Pancreas (tissue), 10 donors: ENCODE results near the gene ADCY1. TPM values are rescaled to one million over a fixed set of nuclear protein-coding genes. Genes with fewer than 3 reads are reported as not detected.

Experiments
- ATAC-seq, 4 donors: fragments of 200-7000 bp; cut with Tn5 transposase; one replicate each; pipeline versions ENCODE4 v1.8.0 to v1.9.1; 2020; ENCODE audit warnings: mild to moderate bottlenecking in 4 of 4, moderate library complexity in 4 of 4
- DNase-seq, 6 donors: peaks; one replicate each; pipeline ENCODE4 v3.0.0-alpha.2; 2020
- FAIRE-seq: peaks from 2 replicates; lab custom pipeline; 2012; peaks lifted over from hg19 to GRCh38; lab: Jason Lieb, UNC
- H3K27ac ChIP-seq, 4 donors: fragments of 200-600 bp; sonication (generic); 1 replicate in 3 of 4; 2 replicates in 1 of 4; pipeline versions ENCODE4 v1.5.0 to v1.8.0; 2020
- H3K27me3 ChIP-seq, 4 donors: fragments of 200-600 bp; one replicate each; pipeline ENCODE4 v1.8.0; 2021
- H3K36me3 ChIP-seq, 3 donors: fragments of 200-600 bp; sonication (generic) in 1 of 3; one replicate each; pipeline versions ENCODE4 v1.5.0 to v1.8.0; 2020 to 2021
- H3K4me1 ChIP-seq, 3 donors: fragments of 200-600 bp; one replicate each; pipeline ENCODE4 v1.8.0; 2021
- H3K4me3 ChIP-seq, 4 donors: fragments of 200-600 bp; sonication (generic) in 2 of 4; one replicate each; pipeline versions ENCODE4 v1.5.0 to v1.8.0; 2020 to 2021
- H3K9me3 ChIP-seq, 4 donors: fragments of 200-600 bp; one replicate each; pipeline ENCODE4 v1.8.0; 2021
- CTCF ChIP-seq, 4 donors: fragments of 200-600 bp; sonication (generic) in 3 of 4; IDR thresholded peaks; one replicate each; pipeline versions ENCODE4 v1.5.0 to v1.8.0; 2021; ENCODE audit warnings: antibody characterized with exemption in 4 of 4
- WGBS, 2 donors: extraction: QIAGEN DNeasy Blood & Tissue Kit; methylation state at CpG; one replicate each; pipeline ENCODE4 v1.1.7; 2013; 5-methylcytosine and 5-hydroxymethylcytosine counted together
- intact Hi-C, 3 donors: fragments of 100-400 bp; cut with DNase I; formaldehyde crosslinking; loops; one replicate each; pipeline versions ENCODE4 v1.11.1 to v1.14.2; 2022
- polyA plus RNA-seq, 2 donors: library from polyadenylated mRNA; stranded (reverse); fragments of 200-250 nt; gene quantifications; one replicate each; pipeline ENCODE4 v1.2.3, GENCODE V29; 2013
- total RNA-seq, 6 donors: library from RNA; stranded (reverse); fragmentation: NEBNext Ultra II Directional in 4 of 6; extraction: Animal tissue kit (Norgen Biotek cat#: 25700) in 4 of 6; gene quantifications; one replicate each; pipeline versions ENCODE4 v1.2.1 to v1.2.4, GENCODE V29; 2021 to 2023
- donor health status: healthy with polysubstance abuse.
- donor health status: DM: no; HTN: no; CAD: no; lungs with moderate emphysema.
- donor health status: DM: no; HTN: no; CAD: no.
- donor health status: control.
- donor health status: control.
- donor health status: Bipolar disorder and iron deficiency.
- donor health status: DM: yes; HTN: yes; CAD: no.
- donor health status: DM: no; HTN: no; CAD: no.
- donor health status: DM: no; HTN: no; CAD: no.
- donor health status: DM: yes; HTN: yes; CAD: no.

ADCY1 gene
- total and polyA plus RNA-seq, 8 donors = 1.0 to 5.8 (median 4.2) TPM

GRCh38 chr7:45660901-45661211 is 86.7 kb downstream of the ADCY1 start:
- WGBS, 2 donors = 70 to 71% methylated on average over 1 of the region's 1 CpG
- H3K36me3 ChIP-seq = no peaks in the 10 kb centered on the region
- no peaks in the 10 kb centered on the region for H3K4me1 ChIP-seq
- intact Hi-C loops = loop anchor here in 1 of 3 donors (10.0 kb wide), 1 partner anchor 194 kb away; no protein-coding TSS in a partner anchor
- TF ChIP-seq CTCF (IDR thresholded peaks at IDR 0.05) = no peak
- no peaks in the 10 kb centered on the region for H3K9me3 ChIP-seq
- H3K27ac ChIP-seq = no peak overlapping the region
- no peak for ATAC-seq
- no peaks in the 10 kb centered on the region for H3K27me3 ChIP-seq
- no peak for FAIRE-seq
- H3K4me3 ChIP-seq = no peak overlapping the region
- DNase-seq = peak in 1 of 6 donors; percentile 3

GRCh38 chr7:45661302-45661995 is 87.3 kb downstream of the ADCY1 start:
- no peaks in the 10 kb centered on the region for H3K36me3 ChIP-seq
- no peak for TF ChIP-seq CTCF (IDR thresholded peaks at IDR 0.05)
- ATAC-seq = no peak
- no peak overlapping the region for H3K27ac ChIP-seq
- no peak overlapping the region for H3K4me3 ChIP-seq
- intact Hi-C loops = loop anchor here in 1 of 3 donors (10.0 kb wide), 1 partner anchor 193 kb away; no protein-coding TSS in a partner anchor
- FAIRE-seq = no peak
- no peaks in the 10 kb centered on the region for H3K27me3 ChIP-seq
- peak in 1 of 6 donors; percentile 11 for DNase-seq
- no peaks in the 10 kb centered on the region for H3K4me1 ChIP-seq
- whole genome bisulfite sequencing, 2 donors = 79 to 84% methylated on average over 16 of the region's 16 CpGs
- no peaks in the 10 kb centered on the region for H3K9me3 ChIP-seq

DNA sequence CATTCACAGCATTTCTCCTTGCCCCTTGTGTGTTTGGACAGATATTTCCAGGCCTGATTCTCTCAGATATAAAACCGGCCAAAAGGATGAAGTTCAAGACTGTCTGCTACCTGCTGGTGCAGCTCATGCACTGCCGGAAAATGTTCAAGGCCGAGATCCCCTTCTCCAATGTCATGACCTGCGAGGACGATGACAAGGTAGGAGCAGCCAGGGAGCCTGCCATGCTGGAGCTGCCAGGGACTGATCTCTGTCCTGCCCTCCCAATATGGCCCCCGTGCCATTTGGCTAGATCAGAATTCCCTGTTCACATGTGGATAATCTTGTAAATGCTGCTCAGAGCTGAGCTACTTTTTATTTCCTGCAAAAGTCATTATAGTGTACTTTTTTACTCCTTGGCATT is 87.8 kb downstream of the ADCY1 start:
- H3K27me3 ChIP-seq = no peaks in the 10 kb centered on the region
- H3K36me3 ChIP-seq = no peaks in the 10 kb centered on the region
- intact Hi-C loops = loop anchor here in 1 of 3 donors (10.0 kb wide), 1 partner anchor 193 kb away; no protein-coding TSS in a partner anchor
- no peak overlapping the region for H3K4me3 ChIP-seq
- FAIRE-seq (no peak), ATAC-seq (no peak), DNase-seq (peak in 1 of 6 donors; percentile 5)
- no peaks in the 10 kb centered on the region for H3K9me3 ChIP-seq
- no peak overlapping the region for H3K27ac ChIP-seq
- 80 to 86% methylated on average over 6 of the region's 6 CpGs for WGBS, 2 donors
- TF ChIP-seq CTCF (IDR thresholded peaks at IDR 0.05) = no peak
- H3K4me1 ChIP-seq = no peaks in the 10 kb centered on the region

DNA sequence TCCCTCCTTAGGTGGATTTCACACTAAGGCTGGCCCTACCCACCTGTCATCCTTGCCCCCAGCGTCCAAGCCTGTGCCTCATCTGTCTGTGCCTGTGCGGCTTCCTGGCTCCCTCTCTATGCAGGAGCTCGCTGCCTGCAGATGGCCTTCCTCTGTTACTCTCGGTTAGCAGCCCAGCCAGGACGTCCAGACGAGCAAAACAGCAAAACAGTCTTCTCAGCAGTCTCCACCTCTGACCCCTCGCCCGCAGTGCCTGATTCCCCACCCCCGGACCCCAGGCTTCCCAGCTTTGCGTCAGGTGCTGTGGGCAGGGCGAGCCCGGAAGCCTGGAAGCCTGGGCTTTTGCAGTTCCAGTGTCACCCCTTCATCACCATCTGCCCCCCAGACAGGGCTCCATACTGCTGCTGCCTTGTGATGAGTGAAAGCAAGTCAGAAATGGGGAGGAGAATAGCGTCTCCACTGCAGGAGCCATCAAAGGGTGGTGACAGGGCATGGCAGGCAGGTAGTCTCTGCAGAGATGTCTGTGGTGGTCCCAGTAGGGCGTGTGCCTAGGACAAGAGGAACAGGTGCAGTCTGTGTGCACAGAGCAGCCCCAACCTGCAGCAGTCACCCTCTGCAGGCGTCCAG is 88.5 kb downstream of the ADCY1 start:
- FAIRE-seq = no peak
- Histone ChIP-seq H3K4me3 (no peak overlapping the region), H3K27me3 (no peaks in the 10 kb centered on the region), H3K36me3 (no peaks in the 10 kb centered on the region), H3K27ac (no peak overlapping the region), H3K4me1 (no peaks in the 10 kb centered on the region), H3K9me3 (no peaks in the 10 kb centered on the region)
- DNase-seq = peak in 2 of 6 donors; percentile 3 to 42
- TF ChIP-seq CTCF (IDR thresholded peaks at IDR 0.05) = no peak
- intact Hi-C loops = loop anchor here in 1 of 3 donors (10.0 kb wide), 1 partner anchor 192 kb away; no protein-coding TSS in a partner anchor
- peak in 1 of 4 donors; percentile 25 for ATAC-seq
- 77 to 86% methylated on average over 15 of the region's 15 CpGs for WGBS, 2 donors
